ENCODE results near the gene STT3A.

The STT3A gene

DNA sequence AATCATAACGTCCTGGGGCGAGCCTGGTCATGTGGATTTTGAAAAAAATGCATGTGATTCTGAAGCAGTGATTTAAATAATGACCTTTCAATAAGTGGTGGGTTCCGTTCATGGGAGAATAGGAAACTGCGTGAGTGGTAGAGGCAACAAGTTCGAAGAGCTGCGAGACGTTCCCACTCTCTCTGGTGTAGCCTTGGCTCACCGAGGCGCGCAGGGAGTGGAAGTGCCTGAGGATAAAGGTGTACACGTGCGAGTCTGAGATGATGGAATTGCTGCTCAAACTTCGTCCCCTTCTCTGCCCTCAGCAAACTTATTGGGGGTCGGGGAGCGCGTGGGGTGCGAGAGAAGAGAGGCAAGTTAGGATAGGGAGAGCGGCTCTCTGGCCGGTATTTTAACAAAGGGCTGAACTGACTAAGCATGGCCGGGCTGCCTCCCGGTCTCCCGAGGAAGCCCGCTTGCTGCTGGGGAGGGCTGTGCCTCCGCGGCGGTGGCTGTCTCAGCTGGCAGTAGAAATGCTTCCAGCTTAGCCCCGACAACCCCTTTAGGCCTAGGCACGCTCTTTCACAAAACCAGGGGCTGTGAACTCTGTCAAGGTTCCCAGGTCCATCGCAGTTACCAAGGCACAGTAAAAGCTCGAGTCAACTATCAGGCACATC, 875 bp upstream of the STT3A start:
- peak; percentile 27 for DNase-seq

GRCh38 chr11:125593114-125593820, 615 bp downstream of the STT3A start:
- DNase-seq: no peak

DNA sequence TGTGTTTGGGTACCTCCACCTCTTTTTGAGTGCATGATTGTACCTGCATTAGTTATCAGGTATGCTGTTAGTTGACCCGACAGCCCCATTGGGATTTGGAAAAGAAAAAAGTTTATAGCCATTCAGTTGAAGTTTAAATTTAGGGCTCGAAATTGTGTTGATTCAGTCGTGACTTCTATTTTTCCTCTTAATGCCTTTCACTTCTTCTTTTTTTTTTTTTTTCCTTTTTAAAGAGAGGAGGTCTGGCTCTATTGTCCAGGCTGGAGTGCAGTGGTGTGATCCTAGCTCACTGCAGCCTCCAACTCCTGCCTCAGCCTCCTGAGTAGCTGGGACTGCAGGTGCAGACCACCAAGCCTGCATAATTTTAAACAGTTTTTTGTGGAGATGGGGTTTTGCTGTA, 2.3 kb downstream of the STT3A start:
- no peak for DNase-seq

- DNase-seq: no peak
Observed at GRCh38 chr11:125600663-125601062, 8.0 kb downstream of the STT3A start.

DNA sequence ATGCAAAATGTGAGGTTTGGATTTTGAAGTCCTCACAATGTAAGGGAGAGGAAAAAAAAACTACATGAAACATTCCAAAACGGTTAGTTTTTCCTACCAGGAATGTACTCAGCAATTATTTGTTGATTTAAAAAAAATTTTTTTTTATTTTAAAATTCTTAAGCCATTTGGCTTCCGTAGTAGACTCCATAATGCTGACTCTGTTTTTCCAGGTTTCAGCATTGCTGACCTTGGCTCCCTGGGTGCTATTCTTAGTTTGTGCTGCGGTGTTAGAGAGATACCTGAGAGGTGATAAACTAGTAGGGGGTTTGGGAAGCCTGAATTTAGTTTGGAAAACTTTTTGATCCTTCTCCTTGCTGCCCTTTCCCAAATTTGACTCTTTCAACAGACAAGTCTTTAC, 10.6 kb downstream of the STT3A start:
- no peak for DNase-seq

GRCh38 chr11:125605417-125605816, 12.8 kb downstream of the STT3A start:
- DNase-seq: no peak

DNA sequence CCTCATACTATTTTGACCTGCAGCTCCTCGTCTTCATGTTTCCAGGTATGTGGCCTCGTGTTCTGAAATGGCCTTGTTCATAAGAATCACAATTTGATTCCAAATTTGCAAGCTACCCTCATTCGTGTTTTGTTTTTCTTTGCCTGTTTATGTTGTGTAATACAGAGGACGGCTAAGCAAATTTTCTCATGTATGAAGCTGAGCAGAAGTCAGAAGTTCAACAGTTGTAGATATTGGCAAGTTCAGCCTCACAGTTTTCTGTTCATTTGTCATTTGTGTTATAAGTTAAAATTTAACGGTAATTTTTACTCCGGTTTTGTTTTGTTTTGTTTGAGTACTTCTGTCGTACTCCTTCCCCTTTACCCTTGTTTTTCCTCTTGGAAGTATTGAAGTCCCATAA, 16.9 kb downstream of the STT3A start:
- DNase-seq: no peak

DNA sequence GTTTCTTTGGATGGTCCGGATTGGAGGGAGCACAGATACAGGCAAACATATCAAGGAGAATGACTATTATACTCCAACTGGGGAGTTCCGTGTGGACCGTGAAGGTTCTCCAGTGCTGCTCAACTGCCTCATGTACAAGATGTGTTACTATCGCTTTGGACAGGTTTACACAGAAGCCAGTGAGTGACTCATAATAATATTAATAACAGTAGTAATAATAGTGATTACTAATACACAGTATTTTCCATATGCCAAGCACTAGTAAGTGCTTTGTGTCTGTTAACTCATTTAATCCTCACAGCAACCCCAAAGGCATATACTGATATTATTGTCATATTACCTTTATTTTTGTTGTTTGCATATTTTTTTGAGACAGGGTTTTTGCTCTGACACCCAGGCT, 25.7 kb downstream of the STT3A start:
- no peak for DNase-seq

DNA sequence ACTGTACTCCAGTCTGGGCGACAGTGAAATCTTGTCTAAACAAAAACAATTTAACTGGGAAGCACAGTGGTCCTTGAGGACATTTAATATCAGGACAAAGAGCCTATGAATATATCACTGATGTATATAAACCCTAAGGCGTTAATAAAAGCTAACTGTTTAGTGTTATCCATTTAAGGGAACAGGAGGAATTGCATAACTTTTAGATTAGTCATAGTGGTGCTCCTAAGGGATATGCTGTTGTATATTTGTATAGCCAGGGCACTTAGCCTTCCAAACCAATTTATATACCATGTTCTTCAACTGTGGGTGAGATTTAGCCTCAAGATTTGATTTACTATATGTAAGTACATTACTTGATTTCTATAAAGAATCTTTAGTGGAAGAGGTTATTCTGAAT, 29.3 kb downstream of the STT3A start:
- no peak for DNase-seq

- no peak for DNase-seq
Observed at GRCh38 chr11:125623064-125623463, 30.4 kb downstream of the STT3A start.

DNA sequence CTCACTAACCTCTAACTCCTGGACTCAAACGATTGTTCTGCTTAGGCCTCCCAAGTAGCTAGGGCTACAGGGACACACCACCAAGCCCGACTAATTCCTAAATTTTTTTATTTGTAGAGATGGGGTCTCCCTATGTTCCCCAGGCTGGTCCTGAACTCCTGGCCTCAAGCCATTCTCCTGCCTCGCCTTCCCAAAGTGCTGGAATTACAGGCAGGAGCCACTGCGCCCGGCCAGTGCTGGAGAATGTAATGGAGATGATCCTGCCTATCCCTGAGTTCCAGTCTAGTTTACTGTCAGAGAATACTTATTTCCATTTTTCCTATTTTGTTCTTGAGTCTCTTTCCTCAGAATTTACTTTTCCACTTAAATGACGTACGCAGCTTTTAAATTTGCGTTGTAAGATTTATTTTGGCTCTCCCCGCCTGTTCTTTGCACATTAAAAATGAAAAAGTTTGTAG, 32.1 kb downstream of the STT3A start, which contains the start of gene CHEK1:
CHEK1 (plus strand) TSS at position 408 of the 458 bp plus-strand sequence. CDS start 1,606 bp downstream, outside the sequence.
- no peak for DNase-seq

DNA sequence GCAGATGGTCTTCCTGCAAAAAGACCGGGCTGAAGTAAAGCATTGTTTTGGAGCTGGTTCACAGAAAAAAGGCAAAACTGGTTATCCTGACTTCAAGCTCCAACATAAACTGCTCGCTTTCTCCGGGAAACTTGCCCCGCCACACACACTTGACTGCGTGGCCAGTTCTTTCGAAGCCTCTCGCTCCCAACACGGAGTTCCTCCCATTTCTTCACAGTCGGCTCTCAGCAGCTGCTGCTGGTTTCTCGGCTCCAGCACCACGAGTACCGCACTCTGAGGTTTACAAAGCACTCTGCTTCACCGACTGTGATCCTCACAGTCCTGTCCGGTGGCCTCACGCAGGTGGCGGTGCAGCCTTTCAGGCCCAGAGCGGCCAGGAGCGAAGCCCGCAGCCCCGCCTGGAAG, 32.6 kb downstream of the STT3A start:
- DNase-seq: no peak

DNA sequence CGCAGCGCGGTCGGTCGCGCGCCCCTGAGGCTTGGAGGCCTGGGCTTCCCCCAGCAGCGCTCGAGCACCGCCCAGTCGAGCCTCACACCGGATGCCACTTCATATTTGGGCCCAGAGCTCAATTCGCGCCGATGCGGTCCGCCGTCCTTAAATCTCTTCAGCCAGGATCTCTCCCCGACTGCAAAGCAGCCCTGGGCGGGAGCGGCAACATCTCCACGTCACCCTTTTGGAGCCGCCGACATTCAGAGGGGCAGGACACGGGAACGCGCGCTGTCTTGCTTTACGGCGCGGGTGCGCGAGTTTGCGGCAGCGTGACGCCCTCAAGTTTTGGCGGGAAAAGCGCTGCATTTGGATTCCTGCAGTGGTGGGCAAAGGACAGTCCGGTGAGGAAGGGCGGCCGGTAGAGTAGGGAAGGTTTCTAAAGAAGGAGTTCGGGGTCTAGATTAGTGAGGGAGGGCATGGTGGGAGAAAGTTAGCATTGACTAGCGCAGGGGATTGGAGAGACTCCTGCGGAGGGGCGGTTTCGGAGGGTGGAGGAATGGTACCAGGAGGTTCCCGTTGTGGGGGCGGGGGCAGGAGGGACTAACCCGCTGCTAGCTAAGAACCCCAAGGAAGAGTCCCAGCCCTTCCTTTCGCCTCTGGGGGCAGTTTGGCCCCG, 33.1 kb downstream of the STT3A start:
- peak; percentile 78 for DNase-seq

- peak; percentile 3 for DNase-seq
Observed at GRCh38 chr11:125626288-125626950, 33.8 kb downstream of the STT3A start.

DNA sequence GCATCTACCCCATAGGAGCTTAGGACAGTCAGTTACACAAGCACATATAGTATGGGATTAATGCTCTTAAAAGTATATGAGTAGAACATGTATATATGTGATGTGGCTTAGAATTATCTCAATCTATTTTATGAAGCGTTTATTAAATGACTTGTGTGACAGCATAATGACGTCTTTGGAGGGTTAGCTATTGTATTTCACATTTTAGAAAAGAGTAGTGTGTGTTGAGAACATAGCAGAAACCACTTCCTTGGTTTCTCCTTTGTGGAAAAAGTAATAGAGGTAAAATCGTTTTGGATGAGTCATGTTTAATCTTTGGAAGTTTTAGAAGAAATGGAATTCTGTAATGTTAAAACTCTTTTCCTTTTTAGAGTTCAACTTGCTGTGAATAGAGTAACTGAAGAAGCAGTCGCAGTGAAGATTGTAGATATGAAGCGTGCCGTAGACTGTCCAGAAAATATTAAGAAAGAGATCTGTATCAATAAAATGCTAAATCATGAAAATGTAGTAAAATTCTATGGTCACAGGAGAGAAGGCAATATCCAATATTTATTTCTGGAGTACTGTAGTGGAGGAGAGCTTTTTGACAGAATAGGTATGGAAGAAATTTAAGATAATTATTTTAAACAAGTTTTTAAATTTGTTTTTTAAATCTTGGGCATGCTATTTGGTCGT, 34.7 kb downstream of the STT3A start:
- no peak for DNase-seq

GRCh38 chr11:125637840-125638239, 45.2 kb downstream of the STT3A start:
- no peak for DNase-seq

DNA sequence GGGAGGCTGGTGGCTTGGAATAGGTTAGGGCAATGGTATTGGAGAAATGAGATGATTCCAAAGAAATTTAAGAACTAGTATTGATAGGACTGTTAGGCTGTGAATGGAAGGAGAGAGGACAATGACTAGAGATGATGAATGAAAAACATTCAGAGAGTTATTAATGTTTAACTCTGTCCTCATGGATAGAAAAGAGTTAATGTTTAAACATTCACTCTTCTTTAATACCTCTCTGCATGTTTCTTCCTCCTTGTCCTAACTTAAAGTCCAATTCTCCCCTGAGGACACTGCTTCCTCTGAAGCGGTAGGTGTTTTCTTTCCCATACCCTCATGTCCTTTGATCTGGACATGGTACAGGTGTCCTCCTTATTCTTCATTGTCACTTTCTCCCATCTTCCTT, 45.7 kb downstream of the STT3A start:
- no peak for DNase-seq

DNA sequence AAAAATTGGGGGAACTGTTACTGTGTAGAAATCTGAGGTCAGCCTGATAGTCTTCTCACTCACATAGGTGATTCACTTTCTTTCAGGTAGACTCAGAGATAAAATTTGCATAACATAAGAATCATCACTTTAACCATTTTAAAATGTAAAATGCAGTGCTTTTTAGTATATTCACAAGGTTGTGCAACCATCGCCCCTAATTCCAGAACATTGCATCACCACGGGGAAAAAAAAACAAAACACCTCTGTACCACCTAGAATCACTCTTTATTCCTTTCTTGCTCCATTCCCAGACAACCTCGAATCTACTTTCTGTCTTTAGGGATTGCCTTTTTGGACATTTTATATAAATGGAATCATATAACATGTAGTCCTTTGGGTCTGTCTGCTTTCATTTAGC, 53.2 kb downstream of the STT3A start:
- no peak for DNase-seq

- DNase-seq: no peak
Observed at GRCh38 chr11:125649465-125650166, 57.0 kb downstream of the STT3A start.

GRCh38 chr11:125662689-125663088, 70.0 kb downstream of the STT3A start:
- DNase-seq: no peak

DNA sequence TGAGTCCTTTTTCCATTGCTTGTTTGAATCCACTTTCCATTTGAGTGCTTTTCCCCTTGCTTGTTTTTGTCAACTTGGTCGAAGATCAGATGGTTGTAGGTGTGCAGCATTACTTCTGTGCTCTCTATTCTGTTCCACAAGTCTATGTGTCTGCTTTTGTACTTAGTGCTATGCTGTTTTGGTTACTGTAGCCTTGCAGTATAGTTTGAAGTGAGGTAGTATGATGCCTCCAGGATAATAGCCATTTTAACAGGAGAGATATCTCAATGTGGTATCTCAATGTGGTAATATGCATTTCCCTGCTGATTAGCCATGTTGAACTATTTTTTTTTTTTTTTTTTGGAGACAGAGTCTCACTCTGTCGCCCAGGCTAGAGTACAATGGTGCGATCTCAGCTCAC, 71.3 kb downstream of the STT3A start:
- no peak for DNase-seq

- no peak for DNase-seq
Observed at GRCh38 chr11:125667151-125667550, 74.5 kb downstream of the STT3A start.

All from effector CD4-positive, alpha-beta T cell (primary cell).